MG63 (cell line): ENCODE results near the gene EIF2AK3. TPM values are rescaled to one million over a fixed set of nuclear protein-coding genes. Genes with fewer than 3 reads are reported as not detected.
"Not testable (repeated sequence)": the region's sequence is repeated elsewhere in the genome, so short reads cannot be mapped to it uniquely, and the experiment has no call there.

Source experiments
- DNase-seq: peaks from one replicate; pipeline ENCODE4 v3.0.0-alpha.2; 2020
- H3K27me3 ChIP-seq: fragments of 250-450 bp; sonication (Bioruptor Pico); 2 replicates; pipeline ENCODE4 v1.5.1; 2020; ENCODE audit warnings: mild to moderate bottlenecking, moderate library complexity
- H3K36me3 ChIP-seq: fragments of 250-450 bp; sonication (Bioruptor Pico); 2 replicates; pipeline ENCODE4 v1.5.1; 2020; ENCODE audit warnings: mild to moderate bottlenecking, moderate library complexity
- H3K4me3 ChIP-seq: fragments of 250-450 bp; sonication (Bioruptor Pico); 2 replicates; pipeline ENCODE4 v1.5.1; 2020; ENCODE audit warnings: mild to moderate bottlenecking, moderate library complexity
- H3K9me3 ChIP-seq: fragments of 250-450 bp; sonication (Bioruptor Pico); 2 replicates; pipeline ENCODE4 v1.5.1; 2020; ENCODE audit warnings: mild to moderate bottlenecking, moderate library complexity
- total RNA-seq: library from RNA; depleted of rRNA; stranded (reverse); fragments of >200 nt; shearing (Covaris generic); gene quantifications from 2 replicates; pipeline ENCODE4 v1.2.3, GENCODE V29; 2014; ENCODE audit warnings: low replicate concordance

EIF2AK3 gene
- total RNA-seq, 1 experiment from 2014 or later: 10.4 TPM

- no peaks in the 10 kb centered on the region for H3K36me3 ChIP-seq
- peaks cover 7% of the 10 kb centered on the region for H3K9me3 ChIP-seq
- no peak overlapping the region for H3K4me3 ChIP-seq
- no peak for DNase-seq
- H3K27me3 ChIP-seq: no peaks in the 10 kb centered on the region
These were observed 15.0 kb upstream of the EIF2AK3 start for GRCh38 chr2:88642278-88642677.

GRCh38 chr2:88641330-88641729 lies 14.1 kb upstream of the EIF2AK3 start:
- peaks cover 7% of the 10 kb centered on the region for H3K9me3 ChIP-seq
- H3K4me3 ChIP-seq: no peak overlapping the region
- H3K27me3 ChIP-seq: no peaks in the 10 kb centered on the region
- H3K36me3 ChIP-seq: no peaks in the 10 kb centered on the region
- DNase-seq: no peak

- peaks cover 7% of the 10 kb centered on the region for H3K9me3 ChIP-seq
- H3K27me3 ChIP-seq: no peaks in the 10 kb centered on the region
- DNase-seq: no peak
- H3K36me3 ChIP-seq: no peaks in the 10 kb centered on the region
- no peak overlapping the region for H3K4me3 ChIP-seq
These were observed 12.6 kb upstream of the EIF2AK3 start for GRCh38 chr2:88639865-88640264.

- no peak for DNase-seq
- H3K36me3 ChIP-seq: no peaks in the 10 kb centered on the region
- peaks cover 7% of the 10 kb centered on the region; the same call in 1 of the 2 replicates for H3K9me3 ChIP-seq
- H3K4me3 ChIP-seq: no peak overlapping the region
- H3K27me3 ChIP-seq: no peaks in the 10 kb centered on the region
These were observed 11.5 kb upstream of the EIF2AK3 start for GRCh38 chr2:88638743-88639142.

- no peak for DNase-seq
- H3K4me3 ChIP-seq: no peak overlapping the region
- H3K36me3 ChIP-seq: no peaks in the 10 kb centered on the region
- H3K27me3 ChIP-seq: no peaks in the 10 kb centered on the region
- H3K9me3 ChIP-seq: peaks cover 7% of the 10 kb centered on the region; the same call in 1 of the 2 replicates
These were observed 10.9 kb upstream of the EIF2AK3 start for GRCh38 chr2:88638123-88638650.

GRCh38 chr2:88637464-88637863 lies 10.2 kb upstream of the EIF2AK3 start:
- no peak for DNase-seq

GRCh38 chr2:88636026-88636425 lies 8.8 kb upstream of the EIF2AK3 start:
- no peak for DNase-seq
- Histone ChIP-seq H3K9me3 (peaks cover 7% of the 10 kb centered on the region; the same call in 1 of the 2 replicates), H3K36me3 (no peaks in the 10 kb centered on the region), H3K4me3 (no peak overlapping the region), H3K27me3 (no peaks in the 10 kb centered on the region)

More at GRCh38 chr2:88637464-88637863, 10.2 kb upstream of the EIF2AK3 start:
- no peak overlapping the region for H3K4me3 ChIP-seq
- H3K27me3 ChIP-seq: no peaks in the 10 kb centered on the region
- no peaks in the 10 kb centered on the region for H3K36me3 ChIP-seq
- peaks cover 7% of the 10 kb centered on the region; the same call in 1 of the 2 replicates for H3K9me3 ChIP-seq

- H3K4me3 ChIP-seq: no peak overlapping the region
- H3K9me3 ChIP-seq: no peaks in the 10 kb centered on the region
- DNase-seq: no peak
- H3K27me3 ChIP-seq: no peaks in the 10 kb centered on the region
- H3K36me3 ChIP-seq: no peaks in the 10 kb centered on the region
These were observed 5.3 kb upstream of the EIF2AK3 start for GRCh38 chr2:88632569-88632968.

GRCh38 chr2:88628571-88628939 lies 1.3 kb upstream of the EIF2AK3 start:
- Histone ChIP-seq H3K36me3 (peaks cover 2% of the 10 kb centered on the region; the same call in 1 of the 2 replicates), H3K9me3 (no peaks in the 10 kb centered on the region), H3K27me3 (no peaks in the 10 kb centered on the region), H3K4me3 (peak overlapping the region; percentile 65)
- DNase-seq: no peak

- H3K27me3 ChIP-seq: no peaks in the 10 kb centered on the region
- peaks cover 2% of the 10 kb centered on the region; the same call in 1 of the 2 replicates for H3K36me3 ChIP-seq
- H3K4me3 ChIP-seq: peak overlapping the region; percentile 65
- H3K9me3 ChIP-seq: no peaks in the 10 kb centered on the region
- peak; percentile 91 for DNase-seq
These were observed 749 bp upstream of the EIF2AK3 start for GRCh38 chr2:88627856-88628570.

- Histone ChIP-seq H3K36me3 (peaks cover 2% of the 10 kb centered on the region; the same call in 1 of the 2 replicates), H3K27me3 (no peaks in the 10 kb centered on the region), H3K9me3 (no peaks in the 10 kb centered on the region), H3K4me3 (peak overlapping the region; percentile 94)
- DNase-seq: peak; percentile 11
These were observed 851 bp downstream of the EIF2AK3 start for GRCh38 chr2:88626171-88627054.

- Histone ChIP-seq H3K36me3 (peaks cover 2% of the 10 kb centered on the region; the same call in 1 of the 2 replicates), H3K9me3 (no peaks in the 10 kb centered on the region), H3K27me3 (no peaks in the 10 kb centered on the region), H3K4me3 (no peak overlapping the region)
- no peak for DNase-seq
These were observed 2.8 kb downstream of the EIF2AK3 start for GRCh38 chr2:88624477-88624876.

- not testable (repeated sequence) for H3K9me3 ChIP-seq, H3K36me3 ChIP-seq, H3K27me3 ChIP-seq, H3K4me3 ChIP-seq, DNase-seq
These were observed 3.3 kb downstream of the EIF2AK3 start for GRCh38 chr2:88623831-88624465.

GRCh38 chr2:88622307-88622706 lies 5.0 kb downstream of the EIF2AK3 start:
- no peak overlapping the region for H3K4me3 ChIP-seq
- no peak for DNase-seq

GRCh38 chr2:88621432-88621831 lies 5.8 kb downstream of the EIF2AK3 start:
- no peak for DNase-seq
- H3K27me3 ChIP-seq: no peaks in the 10 kb centered on the region
- H3K9me3 ChIP-seq: no peaks in the 10 kb centered on the region
- peaks cover 2% of the 10 kb centered on the region; the same call in 1 of the 2 replicates for H3K36me3 ChIP-seq
- H3K4me3 ChIP-seq: no peak overlapping the region

More at GRCh38 chr2:88622307-88622706, 5.0 kb downstream of the EIF2AK3 start:
- no peaks in the 10 kb centered on the region for H3K9me3 ChIP-seq
- H3K27me3 ChIP-seq: no peaks in the 10 kb centered on the region
- peaks cover 2% of the 10 kb centered on the region; the same call in 1 of the 2 replicates for H3K36me3 ChIP-seq

- DNase-seq: no peak
- Histone ChIP-seq H3K36me3 (no peaks in the 10 kb centered on the region), H3K4me3 (no peak overlapping the region), H3K9me3 (no peaks in the 10 kb centered on the region), H3K27me3 (no peaks in the 10 kb centered on the region)
These were observed 7.2 kb downstream of the EIF2AK3 start for GRCh38 chr2:88620015-88620414.

GRCh38 chr2:88615822-88616221 lies 11.4 kb downstream of the EIF2AK3 start:
- no peaks in the 10 kb centered on the region for H3K27me3 ChIP-seq
- DNase-seq: no peak
- H3K9me3 ChIP-seq: no peaks in the 10 kb centered on the region
- H3K4me3 ChIP-seq: no peak overlapping the region
- H3K36me3 ChIP-seq: no peaks in the 10 kb centered on the region; the same call in 1 of the 2 replicates
